Activated naive CD8-positive, alpha-beta T cell treated with anti-CD3 and anti-CD28 coated beads for 36 hours (primary cell): ENCODE data around the gene MRPS27. TPM values are rescaled to one million over a fixed set of nuclear protein-coding genes. Genes with fewer than 3 reads are reported as not detected.

Experiments
- DNase-seq: peaks from one replicate; pipeline ENCODE4 v3.0.0; 2021
- H3K27ac Mint-ChIP-seq: one replicate; pipeline ENCODE4 v1.8.0; 2022; ENCODE audit warnings: mild to moderate bottlenecking, moderate library complexity, mixed read lengths
- H3K27me3 Mint-ChIP-seq: one replicate; pipeline ENCODE4 v1.8.0; 2022; ENCODE audit warnings: mild to moderate bottlenecking, mixed read lengths
- H3K36me3 Mint-ChIP-seq: one replicate; pipeline ENCODE4 v1.8.0; 2021; ENCODE audit warnings: mild to moderate bottlenecking, mixed read lengths
- H3K4me1 Mint-ChIP-seq: one replicate; pipeline ENCODE4 v1.8.0; 2021; ENCODE audit warnings: mixed read lengths
- H3K4me3 Mint-ChIP-seq: one replicate; pipeline ENCODE4 v1.8.0; 2022; ENCODE audit warnings: mild to moderate bottlenecking, moderate library complexity, mixed read lengths
- H3K9me3 Mint-ChIP-seq: one replicate; pipeline ENCODE4 v1.8.0; 2022; ENCODE audit warnings: mixed read lengths
- total RNA-seq, 2 experiments: library from RNA; stranded (reverse); gene quantifications; one replicate each; pipeline ENCODE4 v1.2.3, GENCODE V29; 2021

The MRPS27 gene
- total RNA-seq, 2 experiments from 2014 or later, result 102 TPM

DNA sequence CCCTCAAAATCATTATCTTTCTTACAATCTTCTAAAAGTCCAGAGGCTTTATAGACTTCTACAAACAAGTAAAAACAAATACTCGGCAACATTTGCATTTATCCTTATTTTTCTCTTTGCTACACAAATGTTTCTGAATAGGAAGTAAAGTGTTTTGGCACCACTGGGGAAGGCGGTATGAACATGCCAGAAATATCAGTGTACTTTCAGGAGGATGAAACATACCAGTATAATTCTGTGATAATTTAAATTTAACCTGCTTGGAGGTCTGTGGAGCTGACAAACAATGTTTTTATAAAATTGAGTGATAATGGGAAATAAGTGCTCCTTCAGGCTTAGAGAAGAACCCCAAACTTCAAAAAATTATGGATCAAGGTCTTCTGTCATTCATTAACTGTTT lies 51.8 kb downstream of the MRPS27 start:
- no peak overlapping the region for H3K4me3 Mint-ChIP-seq
- no peak for DNase-seq
- H3K27me3 Mint-ChIP-seq, result no peaks in the 10 kb centered on the region
- H3K36me3 Mint-ChIP-seq, result peaks cover 39% of the 10 kb centered on the region
- H3K9me3 Mint-ChIP-seq, result no peaks in the 10 kb centered on the region
- peaks cover 22% of the 10 kb centered on the region for H3K4me1 Mint-ChIP-seq
- no peak overlapping the region for H3K27ac Mint-ChIP-seq

DNA sequence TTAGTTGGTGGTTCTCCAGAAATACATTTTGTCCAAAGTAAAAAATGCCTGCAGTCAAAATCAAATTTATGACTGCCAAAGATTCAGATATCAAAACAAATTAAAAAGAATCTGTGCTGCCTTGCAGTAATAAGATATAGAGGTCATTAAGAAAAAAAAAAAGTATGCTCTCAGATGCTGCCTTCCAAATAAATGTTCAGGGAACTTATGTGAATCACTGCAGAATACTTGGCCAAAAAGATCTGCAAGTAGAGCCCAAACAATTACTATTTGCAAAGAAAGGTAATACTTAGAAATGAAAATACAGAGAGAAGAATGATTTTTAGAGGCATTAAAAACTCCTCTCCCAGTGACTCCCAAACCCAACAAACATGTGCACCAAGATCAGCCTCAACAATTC lies 52.4 kb downstream of the MRPS27 start:
- Mint-ChIP-seq H3K9me3 (no peaks in the 10 kb centered on the region), H3K27ac (no peak overlapping the region), H3K36me3 (peaks cover 43% of the 10 kb centered on the region), H3K4me1 (peaks cover 22% of the 10 kb centered on the region), H3K27me3 (no peaks in the 10 kb centered on the region), H3K4me3 (no peak overlapping the region)
- DNase-seq, result no peak

DNA sequence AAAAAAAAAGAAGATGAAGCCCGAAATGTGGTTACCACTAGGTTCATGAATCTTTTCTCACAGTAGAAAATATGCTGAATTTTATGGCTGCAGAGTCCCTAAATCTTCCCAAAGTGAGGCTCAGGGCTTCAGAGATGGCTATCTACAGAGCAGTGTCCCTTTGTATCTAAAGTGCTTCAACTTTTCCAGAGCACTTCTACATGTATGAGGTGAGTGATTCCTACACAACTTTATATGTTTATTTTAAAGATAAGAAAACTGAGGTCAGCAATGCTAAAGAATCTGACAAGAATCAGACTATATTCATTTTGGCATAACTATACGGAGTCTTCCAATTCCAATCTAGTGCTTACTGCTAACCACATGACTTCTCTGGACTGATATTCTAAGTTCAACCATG lies 53.2 kb downstream of the MRPS27 start:
- no peak overlapping the region for H3K27ac Mint-ChIP-seq
- H3K4me3 Mint-ChIP-seq, result no peak overlapping the region
- peaks cover 22% of the 10 kb centered on the region for H3K4me1 Mint-ChIP-seq
- no peaks in the 10 kb centered on the region for H3K27me3 Mint-ChIP-seq
- H3K36me3 Mint-ChIP-seq, result peaks cover 40% of the 10 kb centered on the region
- DNase-seq, result no peak
- no peaks in the 10 kb centered on the region for H3K9me3 Mint-ChIP-seq

DNA sequence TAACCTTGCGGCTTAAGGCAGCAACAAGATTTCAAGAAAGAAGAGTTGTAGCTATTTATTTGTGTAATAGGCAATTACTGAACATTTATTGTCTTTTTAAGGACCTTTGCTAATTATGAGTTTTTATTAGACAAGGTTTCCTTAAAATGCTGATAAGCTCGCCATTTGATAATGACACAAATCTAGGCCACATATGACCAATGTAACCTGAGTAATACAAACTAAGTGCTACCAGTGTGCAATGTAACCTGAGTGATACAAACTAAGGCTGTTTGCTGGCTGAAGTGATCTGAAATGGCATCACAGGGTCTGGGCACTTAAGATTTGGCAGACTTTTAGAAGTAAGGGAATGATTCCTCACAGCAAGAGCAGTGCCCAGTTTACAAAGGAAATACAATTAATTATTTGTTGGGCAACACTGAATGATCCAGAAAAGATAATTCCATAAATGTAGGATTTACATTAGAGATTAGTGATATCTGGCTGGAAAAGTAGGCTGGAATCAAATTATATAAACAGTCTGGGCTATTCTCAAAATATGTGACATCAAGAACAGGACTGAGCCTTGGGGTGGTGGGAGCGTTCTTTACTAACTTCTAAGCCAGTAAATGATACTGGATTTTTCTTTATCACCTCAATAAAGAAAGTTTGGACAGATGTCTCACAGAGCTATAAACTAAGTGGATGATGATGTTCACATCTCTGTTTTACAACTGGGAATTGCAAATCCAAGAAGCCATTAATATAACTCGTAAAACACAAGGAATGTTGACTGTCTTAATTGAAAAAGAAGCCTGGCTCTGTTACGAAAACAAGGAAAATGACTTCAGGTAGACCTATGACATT lies 54.8 kb downstream of the MRPS27 start:
- H3K4me1 Mint-ChIP-seq, result peaks cover 20% of the 10 kb centered on the region
- DNase-seq, result no peak
- H3K27ac Mint-ChIP-seq, result no peak overlapping the region
- peaks cover 44% of the 10 kb centered on the region for H3K36me3 Mint-ChIP-seq
- no peak overlapping the region for H3K4me3 Mint-ChIP-seq
- H3K27me3 Mint-ChIP-seq, result no peaks in the 10 kb centered on the region
- no peaks in the 10 kb centered on the region for H3K9me3 Mint-ChIP-seq

DNA sequence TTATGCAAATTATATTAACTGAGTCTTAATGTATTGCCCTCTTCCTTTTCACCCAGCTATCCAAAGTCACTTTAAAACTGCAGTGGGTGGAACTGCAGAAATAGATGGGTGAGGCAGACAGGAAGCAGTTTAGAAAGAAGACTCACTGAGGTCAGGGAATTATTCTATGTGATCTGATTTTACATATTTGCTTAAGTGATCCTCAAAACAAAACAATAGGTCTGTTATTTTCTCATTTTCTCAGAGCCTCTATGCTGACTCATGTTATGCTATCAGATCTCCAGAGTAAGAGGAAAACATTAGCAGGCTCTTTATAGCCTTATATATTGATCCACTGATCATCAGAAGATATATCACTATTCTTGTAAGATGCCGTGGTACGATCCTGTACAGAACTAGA lies 63.5 kb downstream of the MRPS27 start:
- Mint-ChIP-seq H3K36me3 (peaks cover 25% of the 10 kb centered on the region), H3K27me3 (no peaks in the 10 kb centered on the region), H3K27ac (no peak overlapping the region), H3K4me1 (peaks cover 5% of the 10 kb centered on the region), H3K4me3 (no peak overlapping the region), H3K9me3 (no peaks in the 10 kb centered on the region)
- DNase-seq, result no peak

DNA sequence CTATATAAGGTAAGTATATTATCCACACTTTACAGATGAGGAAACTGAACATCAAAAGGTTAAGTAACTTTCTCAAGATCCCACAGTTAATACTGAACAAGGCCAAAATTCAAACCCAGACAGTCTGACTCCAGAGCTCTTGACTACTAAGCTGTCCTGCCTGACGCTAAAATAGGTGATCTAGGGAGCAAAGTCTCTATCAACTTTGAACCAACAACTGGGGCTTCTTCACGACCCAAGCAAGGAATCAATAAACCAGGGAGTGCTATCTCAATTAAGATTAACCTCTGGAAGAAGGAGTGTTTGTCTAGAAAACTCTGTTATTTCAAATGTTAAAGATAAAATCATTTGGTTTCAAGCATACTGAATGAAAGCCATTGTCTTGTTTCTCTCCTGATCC lies 64.4 kb downstream of the MRPS27 start:
- Mint-ChIP-seq H3K27me3 (no peaks in the 10 kb centered on the region), H3K9me3 (no peaks in the 10 kb centered on the region), H3K27ac (no peak overlapping the region), H3K4me3 (no peak overlapping the region), H3K4me1 (peaks cover 5% of the 10 kb centered on the region), H3K36me3 (peaks cover 21% of the 10 kb centered on the region)
- DNase-seq, result no peak

DNA sequence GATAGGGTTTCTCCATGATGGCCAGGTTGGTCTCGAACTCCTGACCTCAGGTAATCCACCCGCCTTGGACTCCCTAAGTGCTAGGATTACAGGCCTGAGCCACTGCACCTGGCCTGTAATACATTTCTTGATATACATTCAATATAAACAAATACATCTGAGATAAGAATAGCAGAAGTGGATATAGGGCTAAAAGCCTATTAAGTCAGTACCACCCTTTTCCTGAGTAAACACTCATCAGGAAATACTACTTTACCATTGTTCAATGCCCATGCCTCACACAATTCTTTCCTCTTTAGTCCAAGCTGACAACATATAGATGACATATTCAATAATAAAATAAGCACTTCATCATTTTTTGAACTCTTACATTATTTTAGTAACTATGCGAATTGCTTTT lies 64.8 kb downstream of the MRPS27 start:
- DNase-seq, result no peak
- Mint-ChIP-seq H3K27ac (no peak overlapping the region), H3K9me3 (no peaks in the 10 kb centered on the region), H3K27me3 (no peaks in the 10 kb centered on the region), H3K36me3 (peaks cover 22% of the 10 kb centered on the region), H3K4me3 (no peak overlapping the region), H3K4me1 (peaks cover 6% of the 10 kb centered on the region)

DNA sequence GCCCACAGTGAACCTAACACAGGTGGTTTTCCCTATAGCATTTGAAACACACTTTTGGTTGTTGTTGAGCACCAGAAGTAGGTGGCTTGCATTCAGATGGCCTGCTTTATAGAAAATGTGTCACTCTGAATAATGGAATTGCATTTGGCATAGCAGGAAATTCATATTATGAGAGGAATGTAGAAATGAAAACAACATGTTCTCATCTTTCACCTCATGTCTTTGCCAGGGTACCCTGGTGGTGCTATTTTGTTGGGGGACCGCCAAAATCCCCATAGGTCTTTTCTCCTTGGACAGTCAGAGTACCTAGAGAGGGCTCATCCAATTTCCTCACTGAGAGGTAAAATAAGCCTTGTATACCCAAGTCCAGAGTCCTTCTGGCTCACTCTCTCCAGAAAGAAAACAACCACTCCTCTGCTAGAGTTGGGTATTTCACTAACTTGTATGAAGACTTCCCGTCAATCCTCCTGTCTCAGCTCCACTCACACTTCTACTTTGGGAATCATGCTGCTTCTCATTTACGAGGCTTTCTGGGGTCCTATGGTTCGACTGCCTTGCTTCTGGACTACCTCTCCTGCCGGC lies 67.4 kb downstream of the MRPS27 start:
- H3K4me1 Mint-ChIP-seq, result peaks cover 14% of the 10 kb centered on the region
- DNase-seq, result no peak
- no peaks in the 10 kb centered on the region for H3K27me3 Mint-ChIP-seq
- H3K4me3 Mint-ChIP-seq, result no peak overlapping the region
- H3K27ac Mint-ChIP-seq, result no peak overlapping the region
- H3K9me3 Mint-ChIP-seq, result no peaks in the 10 kb centered on the region
- peaks cover 18% of the 10 kb centered on the region for H3K36me3 Mint-ChIP-seq

DNA sequence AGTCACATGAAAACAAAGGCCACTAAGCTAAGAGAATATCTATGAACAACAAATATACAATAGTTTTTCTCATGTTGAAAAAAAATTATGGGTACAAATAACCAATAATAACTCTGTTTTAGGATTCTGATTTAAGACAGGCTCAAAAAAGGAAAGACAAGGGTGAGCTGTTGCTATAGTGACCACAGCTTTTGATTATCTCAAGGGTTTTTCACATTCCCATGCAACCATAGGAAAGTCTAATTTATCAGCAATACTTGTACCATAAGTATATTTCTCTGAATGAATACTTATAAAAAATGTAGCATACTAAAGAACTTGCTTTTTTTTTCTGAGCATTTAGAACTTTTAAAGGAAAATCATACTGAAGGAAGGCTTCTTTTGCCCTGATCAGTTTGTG lies 68.0 kb downstream of the MRPS27 start:
- Mint-ChIP-seq H3K27ac (no peak overlapping the region), H3K4me1 (peaks cover 16% of the 10 kb centered on the region), H3K36me3 (peaks cover 15% of the 10 kb centered on the region), H3K27me3 (no peaks in the 10 kb centered on the region), H3K4me3 (no peak overlapping the region), H3K9me3 (no peaks in the 10 kb centered on the region)
- DNase-seq, result no peak

DNA sequence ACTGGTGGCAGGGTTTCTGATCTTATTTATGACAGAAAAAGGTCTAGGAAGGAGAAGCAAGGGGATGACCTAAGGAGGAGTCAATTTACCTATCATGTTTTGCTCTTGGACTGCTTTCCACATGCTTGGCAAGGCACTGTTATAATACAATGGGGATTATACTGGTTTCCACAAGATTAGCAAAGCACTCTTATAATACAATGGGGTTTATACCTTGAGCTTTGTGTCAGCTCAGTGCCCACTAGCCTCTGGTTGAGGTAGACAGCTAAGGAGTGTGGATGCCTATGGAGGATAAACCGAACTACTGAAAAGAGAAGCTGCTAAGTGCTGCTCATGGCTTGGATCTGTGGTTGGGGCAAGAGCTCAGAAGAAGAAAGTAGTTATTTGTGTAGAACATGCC lies 68.7 kb downstream of the MRPS27 start:
- Mint-ChIP-seq H3K4me1 (peaks cover 16% of the 10 kb centered on the region), H3K9me3 (no peaks in the 10 kb centered on the region), H3K36me3 (peaks cover 13% of the 10 kb centered on the region), H3K27ac (no peak overlapping the region), H3K27me3 (no peaks in the 10 kb centered on the region), H3K4me3 (no peak overlapping the region)
- no peak for DNase-seq

DNA sequence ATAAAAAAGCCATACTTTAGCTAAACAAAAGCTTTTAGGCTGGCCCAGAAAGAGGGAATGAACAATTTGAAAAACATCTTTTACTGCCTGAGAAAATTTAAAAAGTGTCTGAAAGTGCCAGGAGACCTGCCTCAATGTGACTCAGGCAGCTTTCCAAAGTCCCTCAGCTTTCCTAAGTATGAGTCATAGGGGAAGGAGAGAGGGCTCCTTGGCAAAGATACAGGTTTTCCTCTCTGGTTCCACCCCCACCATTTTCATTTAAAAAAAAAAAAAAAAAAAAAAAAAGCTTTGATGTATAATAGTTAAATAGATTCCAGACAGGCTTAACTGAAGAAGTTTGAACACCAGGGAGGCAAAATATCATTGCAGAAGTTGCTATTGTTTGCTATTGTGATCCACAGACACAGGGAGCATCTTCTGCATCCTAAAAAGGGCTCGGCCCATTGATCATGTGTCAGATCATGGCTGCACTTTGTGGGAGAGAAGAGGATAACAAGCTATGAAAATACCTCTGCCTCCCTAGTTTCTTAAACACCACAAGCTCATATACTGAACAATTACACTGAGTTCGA lies 71.5 kb downstream of the MRPS27 start:
- no peak overlapping the region for H3K27ac Mint-ChIP-seq
- peaks cover 15% of the 10 kb centered on the region for H3K36me3 Mint-ChIP-seq
- H3K9me3 Mint-ChIP-seq, result no peaks in the 10 kb centered on the region
- no peak overlapping the region for H3K4me3 Mint-ChIP-seq
- no peak for DNase-seq
- peaks cover 31% of the 10 kb centered on the region for H3K4me1 Mint-ChIP-seq
- no peaks in the 10 kb centered on the region for H3K27me3 Mint-ChIP-seq

DNA sequence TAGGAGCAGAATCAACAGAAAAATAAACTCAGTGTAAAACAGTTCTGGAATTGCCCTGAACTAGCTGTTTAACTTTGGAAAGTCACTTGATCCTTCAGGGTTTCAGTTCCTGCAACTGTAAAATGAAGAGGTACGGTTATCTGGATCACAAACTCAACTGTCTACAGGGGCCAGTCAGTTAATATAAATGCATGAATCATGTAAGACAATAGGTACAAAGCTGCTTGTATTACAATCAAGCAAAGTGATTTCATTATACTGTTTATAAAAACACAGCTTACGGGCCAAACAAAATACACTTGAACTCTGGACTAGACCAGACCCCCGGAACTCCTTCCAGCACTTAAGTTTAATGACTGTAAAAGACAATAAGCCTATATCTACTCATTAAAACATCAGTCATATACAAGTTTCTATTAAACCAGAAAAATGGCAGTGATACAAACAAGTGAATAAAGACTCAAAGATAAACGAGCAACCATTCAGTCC lies 73.0 kb downstream of the MRPS27 start:
- H3K9me3 Mint-ChIP-seq, result no peaks in the 10 kb centered on the region
- no peak for DNase-seq
- H3K4me3 Mint-ChIP-seq, result no peak overlapping the region
- peaks cover 31% of the 10 kb centered on the region for H3K4me1 Mint-ChIP-seq
- H3K36me3 Mint-ChIP-seq, result peaks cover 12% of the 10 kb centered on the region
- no peak overlapping the region for H3K27ac Mint-ChIP-seq
- H3K27me3 Mint-ChIP-seq, result no peaks in the 10 kb centered on the region

DNA sequence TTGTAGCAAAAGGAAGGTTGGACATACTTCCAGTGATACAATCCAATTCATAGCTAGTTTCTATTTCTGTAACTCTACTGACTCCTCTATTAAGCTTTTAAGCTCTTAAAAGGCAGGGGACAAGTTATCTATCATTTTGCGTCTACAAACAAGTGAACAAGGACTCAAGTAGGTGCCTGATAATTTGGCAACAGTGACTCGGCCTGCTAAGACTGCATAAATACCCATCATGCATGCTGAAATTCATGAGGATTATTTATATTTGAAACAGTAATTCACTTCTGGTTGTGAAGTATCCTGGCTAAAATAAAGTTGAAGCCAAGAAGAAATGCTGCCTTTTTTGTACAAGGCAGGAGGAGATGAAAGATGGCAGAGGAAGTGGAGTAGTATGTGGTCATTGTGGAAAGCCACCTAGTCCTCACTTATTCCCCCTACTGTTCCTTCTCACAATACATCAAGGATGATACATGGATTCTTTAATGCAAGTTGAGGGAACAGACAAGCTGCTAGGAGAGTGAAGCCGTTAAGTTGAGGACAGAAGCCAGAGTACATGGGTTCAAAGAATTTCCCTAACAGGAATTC lies 74.0 kb downstream of the MRPS27 start:
- no peak for DNase-seq
- Mint-ChIP-seq H3K27me3 (no peaks in the 10 kb centered on the region), H3K9me3 (no peaks in the 10 kb centered on the region), H3K27ac (no peak overlapping the region), H3K4me1 (peaks cover 31% of the 10 kb centered on the region), H3K4me3 (no peak overlapping the region), H3K36me3 (peaks cover 22% of the 10 kb centered on the region)

DNA sequence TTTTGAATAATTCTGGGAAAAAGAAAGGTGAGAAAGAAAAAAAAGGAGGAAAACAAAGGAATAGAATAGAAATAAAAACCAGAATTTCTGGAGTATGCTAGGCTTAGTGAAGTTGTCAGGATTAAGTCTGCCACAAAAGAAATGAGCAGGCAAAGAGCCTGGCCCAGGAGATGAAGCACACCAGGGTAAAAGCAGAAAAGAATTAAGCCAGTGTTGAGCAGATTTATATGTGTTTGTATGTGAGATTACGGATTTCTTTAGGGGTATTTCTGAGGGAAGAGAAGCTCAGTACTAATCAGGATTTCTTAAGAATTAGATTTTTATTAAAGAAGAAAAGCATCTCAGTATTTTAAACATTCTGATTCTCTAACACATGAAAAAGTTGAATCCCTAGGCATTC lies 74.5 kb downstream of the MRPS27 start:
- Mint-ChIP-seq H3K9me3 (no peaks in the 10 kb centered on the region), H3K27ac (no peak overlapping the region), H3K4me1 (peaks cover 31% of the 10 kb centered on the region), H3K4me3 (no peak overlapping the region), H3K27me3 (no peaks in the 10 kb centered on the region), H3K36me3 (peaks cover 23% of the 10 kb centered on the region)
- no peak for DNase-seq

DNA sequence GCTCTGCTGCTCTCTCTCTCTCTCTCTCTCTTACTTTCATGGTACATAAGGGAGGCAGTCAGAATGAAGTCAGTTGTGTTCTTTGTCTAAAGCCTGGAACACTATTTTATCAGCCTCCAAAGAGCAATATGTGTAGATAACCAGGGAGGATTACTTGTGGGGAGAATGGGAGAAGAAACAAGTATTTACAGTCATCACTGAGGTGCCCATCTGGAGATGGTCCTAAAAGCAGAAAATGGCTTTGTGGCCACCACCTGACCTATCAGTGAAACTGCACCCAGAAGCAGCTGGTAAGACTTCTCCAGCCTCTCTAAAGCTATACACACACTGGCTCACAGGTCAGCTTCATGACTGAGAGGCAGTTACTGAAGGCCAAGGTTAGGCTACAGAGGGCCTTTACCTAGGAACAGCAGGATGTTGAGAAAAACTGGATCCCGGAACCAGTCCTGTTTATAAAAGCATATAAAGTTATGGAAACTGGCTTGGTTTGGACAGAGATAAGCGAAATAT lies 75.1 kb downstream of the MRPS27 start:
- Mint-ChIP-seq H3K4me3 (no peak overlapping the region), H3K4me1 (peaks cover 29% of the 10 kb centered on the region), H3K9me3 (no peaks in the 10 kb centered on the region), H3K27me3 (no peaks in the 10 kb centered on the region), H3K27ac (no peak overlapping the region), H3K36me3 (peaks cover 19% of the 10 kb centered on the region)
- no peak for DNase-seq
